COLO668 (cell line): ENCODE data around the gene SLC31A1.
"Not testable (repeated sequence)": the region's sequence is repeated elsewhere in the genome, so short reads cannot be mapped to it uniquely, and the experiment has no call there.

ENCODE experiments used
- DNase-seq: peaks from one replicate; lab custom pipeline; 2025; ENCODE audit not compliant: unreplicated experiment; lab: John Stamatoyannopoulos, UW

SLC31A1 gene

DNA sequence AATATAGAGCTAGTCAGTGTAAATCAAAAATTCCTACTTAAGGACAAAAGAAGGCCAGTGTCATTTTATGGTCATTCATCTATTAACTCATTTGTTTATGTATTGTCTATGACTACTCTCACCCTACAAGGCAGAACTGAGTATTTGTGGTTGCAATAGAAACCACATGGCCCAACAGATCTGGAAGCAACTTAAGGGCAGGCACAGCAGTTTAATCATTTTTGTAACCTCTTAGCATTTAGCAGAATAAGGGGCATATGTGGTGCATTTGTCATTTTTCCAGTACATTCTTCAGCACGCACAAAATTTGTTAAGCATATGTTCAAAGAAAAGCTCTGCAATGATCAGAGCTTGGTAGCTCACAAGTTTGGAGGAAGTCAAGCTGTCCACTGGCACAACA, 1.4 kb upstream of the SLC31A1 start:
- no peak for DNase-seq

- no peak for DNase-seq
Measured at GRCh38 chr9:113220467-113221002, 809 bp upstream of the SLC31A1 start.

GRCh38 chr9:113221800-113222481, 597 bp downstream of the SLC31A1 start:
- no peak for DNase-seq

GRCh38 chr9:113222482-113222841, 1.1 kb downstream of the SLC31A1 start:
- DNase-seq: no peak

DNA sequence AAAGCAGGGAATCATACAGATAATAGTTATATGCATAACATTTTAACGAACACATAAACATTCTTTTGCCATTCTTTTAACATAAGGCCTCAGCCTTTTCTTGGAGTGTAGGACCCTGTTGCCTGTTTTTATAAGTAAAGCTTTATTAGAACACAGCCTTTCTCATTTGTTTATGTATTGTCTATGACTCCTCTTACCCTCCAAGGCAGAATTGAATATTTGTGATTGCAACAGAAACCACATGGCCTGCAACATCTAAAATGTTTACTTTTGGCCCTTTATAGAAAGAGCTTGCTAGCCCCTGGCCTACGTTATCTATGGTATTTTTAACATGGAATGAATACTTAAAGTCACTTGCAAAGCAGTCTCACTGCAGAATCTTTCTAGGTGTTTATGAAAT, 2.6 kb downstream of the SLC31A1 start:
- no peak for DNase-seq

DNA sequence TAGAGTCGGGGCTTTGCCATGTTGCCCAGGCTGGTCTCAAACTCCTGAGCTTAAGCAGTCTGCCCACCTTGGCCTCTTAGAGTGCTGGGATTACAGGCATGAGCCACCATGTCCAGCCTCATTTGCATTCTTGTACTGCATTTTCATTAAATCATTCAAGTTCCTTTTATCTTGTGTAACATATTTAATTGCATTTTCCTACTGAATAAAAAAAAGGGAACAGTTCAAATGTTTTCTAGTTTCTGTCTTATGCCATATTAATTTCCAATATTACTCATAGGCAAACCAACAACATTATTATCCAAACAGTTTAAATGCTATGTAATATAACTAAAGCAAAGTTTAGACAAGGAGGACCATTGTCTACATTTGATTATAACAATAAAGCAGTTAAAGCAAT, 6.1 kb downstream of the SLC31A1 start:
- no peak for DNase-seq

- no peak for DNase-seq
Measured at GRCh38 chr9:113228130-113228665, 6.9 kb downstream of the SLC31A1 start.

- no peak for DNase-seq
Measured at GRCh38 chr9:113231701-113232100, 10.4 kb downstream of the SLC31A1 start.

- not testable (repeated sequence) for DNase-seq
Measured at GRCh38 chr9:113235701-113236255, 14.4 kb downstream of the SLC31A1 start.

GRCh38 chr9:113237026-113237425, 15.7 kb downstream of the SLC31A1 start:
- no peak for DNase-seq

- no peak for DNase-seq
Measured at GRCh38 chr9:113238202-113238858, 17.0 kb downstream of the SLC31A1 start.

GRCh38 chr9:113238859-113239232, 17.5 kb downstream of the SLC31A1 start:
- DNase-seq: no peak

DNA sequence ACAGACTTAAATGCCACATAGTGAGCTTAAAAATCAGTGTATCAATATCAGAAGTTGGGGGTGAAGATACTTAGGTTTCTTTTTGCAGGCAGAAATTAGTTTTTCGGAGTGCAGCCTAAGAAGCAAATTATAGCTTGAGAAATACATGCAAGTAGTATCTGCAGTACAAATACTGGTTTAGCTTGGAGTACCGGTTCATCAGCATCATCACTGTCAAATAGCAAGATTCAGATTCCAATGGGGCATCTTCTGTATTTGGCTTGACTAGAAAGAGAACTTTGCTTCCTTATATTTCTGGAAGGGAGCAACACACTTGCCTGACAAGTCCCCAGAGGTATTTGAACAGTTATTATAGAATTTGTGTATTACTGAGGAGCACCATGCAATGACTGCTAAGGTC, 19.8 kb downstream of the SLC31A1 start:
- no peak for DNase-seq

GRCh38 chr9:113244556-113244955, 23.2 kb downstream of the SLC31A1 start:
- no peak for DNase-seq

DNA sequence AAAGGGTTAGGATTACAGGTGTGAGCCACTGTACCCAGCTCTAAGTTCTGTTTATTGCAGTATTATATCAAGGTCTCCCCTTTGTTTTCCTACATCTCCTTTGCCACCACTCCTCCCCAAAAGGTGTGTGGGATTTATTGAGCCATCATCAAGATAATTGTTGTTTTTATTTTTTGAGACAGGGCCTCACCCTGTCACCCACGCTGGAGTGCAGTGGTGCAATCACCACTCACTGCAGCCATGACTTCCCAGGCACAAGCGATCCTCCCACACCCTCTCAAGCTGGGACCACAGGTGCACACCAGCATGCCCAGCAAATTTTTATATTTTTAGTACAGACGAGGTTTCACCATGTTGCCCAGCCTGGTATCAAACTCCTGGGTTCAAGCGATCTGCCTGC, 24.6 kb downstream of the SLC31A1 start:
- no peak for DNase-seq

DNA sequence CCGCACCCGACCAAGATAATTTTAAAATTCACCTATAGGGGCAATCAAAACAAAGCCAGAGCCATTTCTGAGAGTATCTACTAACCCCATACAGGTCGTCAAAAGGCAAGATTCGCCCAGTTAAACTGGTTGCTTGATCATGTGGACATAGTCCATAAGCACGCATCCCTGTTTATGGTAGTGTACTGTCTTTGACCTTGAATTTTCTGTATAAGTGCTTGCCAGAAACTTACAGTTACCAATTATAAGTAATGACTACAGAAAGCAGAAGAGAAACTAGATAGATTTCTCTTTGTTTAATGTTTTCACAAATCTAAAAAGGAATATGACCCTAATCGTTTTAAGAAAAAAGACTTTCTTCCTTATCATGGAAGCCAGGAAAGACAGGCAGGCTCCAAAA, 25.6 kb downstream of the SLC31A1 start:
- no peak for DNase-seq

DNA sequence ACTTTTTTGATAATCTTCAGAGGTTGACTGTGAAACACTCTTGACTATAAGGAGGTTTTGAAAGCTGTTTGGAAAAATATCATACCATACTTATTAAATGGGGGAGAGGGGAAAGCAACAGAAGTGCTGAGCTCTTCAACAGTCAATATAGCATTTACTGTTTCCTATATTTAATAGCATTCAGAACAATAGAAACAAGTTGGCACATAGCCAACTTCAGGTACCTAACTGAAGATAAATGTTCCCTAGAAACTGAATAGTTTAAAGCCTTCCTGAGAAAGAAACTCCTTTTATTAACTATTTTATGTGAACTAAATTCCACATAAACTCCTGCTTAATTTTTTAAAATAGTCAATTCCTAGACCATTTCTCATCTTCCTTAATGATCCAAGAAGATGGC, 26.3 kb downstream of the SLC31A1 start:
- DNase-seq: no peak

- DNase-seq: not testable (repeated sequence)
Measured at GRCh38 chr9:113249661-113250060, 28.3 kb downstream of the SLC31A1 start.

GRCh38 chr9:113250807-113251206, 29.5 kb downstream of the SLC31A1 start:
- no peak for DNase-seq

GRCh38 chr9:113254991-113255390, 33.6 kb downstream of the SLC31A1 start:
- no peak for DNase-seq

GRCh38 chr9:113255438-113255837, 34.1 kb downstream of the SLC31A1 start:
- DNase-seq: no peak

DNA sequence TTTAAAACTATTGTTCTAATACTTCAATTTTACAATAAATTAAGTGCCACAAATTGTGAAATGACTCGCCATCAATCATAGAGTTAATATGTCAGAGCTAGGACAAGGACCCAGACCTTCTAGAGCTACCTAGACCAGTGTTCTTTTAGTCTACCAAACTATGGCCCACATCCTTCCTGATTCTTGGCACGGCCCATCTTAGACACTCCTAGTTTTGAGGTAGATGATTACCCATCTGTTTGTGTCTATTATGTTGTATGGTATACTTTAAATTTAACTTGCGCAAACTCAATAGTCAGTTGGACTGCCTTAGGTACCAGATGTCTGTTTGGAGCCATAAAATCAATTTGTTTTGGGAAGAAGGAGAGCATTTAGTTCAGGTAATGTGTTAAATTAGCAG, 36.5 kb downstream of the SLC31A1 start:
- DNase-seq: no peak
